SU-DHL-6 (cell line): Measurements from ENCODE around the gene PTPRN2.

Experiments
- EZH2phosphoT487 ChIP-seq: fragments of 200-600 bp; sonication (generic), shearing (Covaris generic); conservative IDR thresholded peaks from 2 replicates; pipeline ENCODE4 v1.6.1; 2018; ENCODE audit warnings: mild to moderate bottlenecking, antibody characterized with exemption, low read length, moderate library complexity, mixed read lengths
- TF ChIP-seq, protein P1 (sequence below): fragments of 200-600 bp; sonication (generic); IDR thresholded peaks from one replicate; pipeline ENCODE4 v1.5.1; 2017; ENCODE audit warnings: antibody characterized with exemption, mild to moderate bottlenecking, low read length, moderate library complexity; ENCODE audit not compliant: insufficient read depth, poor library complexity, severe bottlenecking

DNA sequence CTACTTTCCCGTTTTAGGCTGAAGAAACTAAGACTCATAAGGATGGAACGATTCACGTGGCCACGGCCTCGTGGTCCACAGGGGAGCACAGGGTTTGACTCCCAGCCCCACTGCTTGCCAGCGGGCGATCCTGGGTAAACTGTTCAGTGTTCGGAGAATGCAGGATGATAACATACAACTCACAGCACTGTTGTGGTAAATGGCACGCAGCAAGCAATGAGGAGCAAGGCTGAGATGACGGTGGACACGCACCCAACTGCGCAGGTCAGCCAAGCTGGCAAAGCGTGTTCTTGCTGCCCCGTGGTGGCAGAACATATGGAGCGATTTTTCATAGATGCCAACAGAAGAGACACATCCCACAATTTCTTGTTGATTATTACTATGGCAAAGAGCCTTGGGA, 978.1 kb downstream of the PTPRN2 start:
- TF ChIP-seq, protein P1, sequence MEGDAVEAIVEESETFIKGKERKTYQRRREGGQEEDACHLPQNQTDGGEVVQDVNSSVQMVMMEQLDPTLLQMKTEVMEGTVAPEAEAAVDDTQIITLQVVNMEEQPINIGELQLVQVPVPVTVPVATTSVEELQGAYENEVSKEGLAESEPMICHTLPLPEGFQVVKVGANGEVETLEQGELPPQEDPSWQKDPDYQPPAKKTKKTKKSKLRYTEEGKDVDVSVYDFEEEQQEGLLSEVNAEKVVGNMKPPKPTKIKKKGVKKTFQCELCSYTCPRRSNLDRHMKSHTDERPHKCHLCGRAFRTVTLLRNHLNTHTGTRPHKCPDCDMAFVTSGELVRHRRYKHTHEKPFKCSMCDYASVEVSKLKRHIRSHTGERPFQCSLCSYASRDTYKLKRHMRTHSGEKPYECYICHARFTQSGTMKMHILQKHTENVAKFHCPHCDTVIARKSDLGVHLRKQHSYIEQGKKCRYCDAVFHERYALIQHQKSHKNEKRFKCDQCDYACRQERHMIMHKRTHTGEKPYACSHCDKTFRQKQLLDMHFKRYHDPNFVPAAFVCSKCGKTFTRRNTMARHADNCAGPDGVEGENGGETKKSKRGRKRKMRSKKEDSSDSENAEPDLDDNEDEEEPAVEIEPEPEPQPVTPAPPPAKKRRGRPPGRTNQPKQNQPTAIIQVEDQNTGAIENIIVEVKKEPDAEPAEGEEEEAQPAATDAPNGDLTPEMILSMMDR = no peak
- no peak for TF ChIP-seq EZH2phosphoT487
